CD1c-positive myeloid dendritic cell (primary cell): ENCODE data around the gene TBC1D25.

ENCODE experiments used
- DNase-seq: peaks from one replicate; pipeline ENCODE4 v3.0.0-alpha.2; 2016; ENCODE audit errors: extremely low spot score

TBC1D25 gene, protein sequence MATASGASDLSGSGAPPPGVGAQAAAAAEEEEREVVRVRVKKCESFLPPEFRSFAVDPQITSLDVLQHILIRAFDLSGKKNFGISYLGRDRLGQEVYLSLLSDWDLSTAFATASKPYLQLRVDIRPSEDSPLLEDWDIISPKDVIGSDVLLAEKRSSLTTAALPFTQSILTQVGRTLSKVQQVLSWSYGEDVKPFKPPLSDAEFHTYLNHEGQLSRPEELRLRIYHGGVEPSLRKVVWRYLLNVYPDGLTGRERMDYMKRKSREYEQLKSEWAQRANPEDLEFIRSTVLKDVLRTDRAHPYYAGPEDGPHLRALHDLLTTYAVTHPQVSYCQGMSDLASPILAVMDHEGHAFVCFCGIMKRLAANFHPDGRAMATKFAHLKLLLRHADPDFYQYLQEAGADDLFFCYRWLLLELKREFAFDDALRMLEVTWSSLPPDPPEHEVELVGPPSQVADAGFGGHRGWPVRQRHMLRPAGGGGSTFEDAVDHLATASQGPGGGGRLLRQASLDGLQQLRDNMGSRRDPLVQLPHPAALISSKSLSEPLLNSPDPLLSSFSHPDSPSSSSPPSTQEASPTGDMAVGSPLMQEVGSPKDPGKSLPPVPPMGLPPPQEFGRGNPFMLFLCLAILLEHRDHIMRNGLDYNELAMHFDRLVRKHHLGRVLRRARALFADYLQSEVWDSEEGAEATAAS

DNA sequence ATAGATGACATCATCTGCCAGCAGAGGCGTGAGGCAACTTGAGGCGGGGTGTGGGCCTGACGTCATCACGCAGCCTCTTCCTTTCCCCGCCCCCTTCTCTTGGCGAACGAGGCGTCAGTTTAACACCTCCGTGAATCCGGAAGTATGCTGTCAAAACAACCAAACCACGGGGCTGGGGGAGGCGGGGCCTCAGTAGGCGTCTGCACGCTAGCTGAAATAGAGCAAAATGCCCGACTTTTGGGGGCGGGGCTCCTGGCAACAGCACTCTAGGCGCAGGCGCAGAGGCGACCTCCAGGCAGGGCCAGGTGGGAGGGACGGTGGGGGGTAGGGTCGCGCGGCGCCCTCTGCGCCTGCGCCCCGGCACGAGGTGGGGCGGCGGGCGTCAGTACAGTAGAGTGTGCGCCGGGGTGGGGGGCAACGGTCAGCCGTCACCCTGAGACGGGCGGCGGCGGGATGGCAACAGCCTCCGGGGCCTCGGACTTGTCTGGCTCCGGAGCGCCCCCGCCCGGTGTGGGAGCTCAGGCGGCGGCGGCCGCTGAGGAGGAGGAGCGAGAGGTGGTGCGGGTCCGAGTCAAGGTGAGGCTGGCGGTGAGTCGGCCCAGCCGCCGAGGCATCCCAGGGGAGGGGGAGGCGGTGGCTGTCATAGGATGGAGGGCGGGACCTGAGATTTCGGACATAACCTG is at the start of gene TBC1D25:
TSS of gene TBC1D25 (plus strand) at position 370 of the 683 bp plus-strand sequence. CDS start at position 454, 84 bp downstream.
- DNase-seq: peak; percentile 97

DNA sequence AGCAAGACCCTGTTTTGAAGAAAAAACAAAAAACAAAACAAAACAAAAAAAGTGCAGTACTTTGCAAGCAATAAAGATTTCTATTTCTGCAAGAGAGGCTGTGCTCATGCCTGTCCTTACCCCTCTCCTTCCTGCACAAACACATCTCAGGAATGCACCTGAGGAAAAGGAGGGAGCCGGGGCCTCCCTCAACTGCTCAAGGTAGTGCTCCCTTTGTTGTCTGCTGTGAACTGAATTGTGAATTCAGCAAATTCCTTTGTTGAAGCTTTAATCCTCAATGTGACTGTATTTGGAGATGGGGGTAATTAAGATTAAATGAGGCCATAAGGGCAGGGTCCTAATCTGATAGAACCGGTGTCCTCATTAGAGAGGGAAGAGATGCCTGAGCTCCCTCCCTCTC is 49.6 kb upstream of the TBC1D25 start:
- no peak for DNase-seq

DNA sequence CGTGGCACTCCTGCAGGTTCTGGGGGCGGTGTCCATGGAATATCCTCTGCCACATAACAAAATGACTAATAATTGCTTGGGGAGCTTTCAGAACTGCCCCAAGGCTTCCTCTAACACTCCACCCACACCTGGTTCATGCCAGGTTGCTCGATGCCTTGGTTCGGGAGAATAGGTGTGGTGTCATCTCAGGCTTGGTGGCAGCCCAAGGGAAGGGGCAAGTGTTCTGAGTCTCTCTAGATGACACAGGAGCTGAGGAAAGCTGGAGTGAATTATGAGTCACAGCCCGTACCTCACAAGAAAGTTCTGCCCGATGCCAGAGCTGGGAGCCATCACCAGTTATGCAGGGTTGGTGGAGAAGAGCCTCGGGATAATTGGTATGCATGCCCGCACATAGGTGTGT is 48.9 kb upstream of the TBC1D25 start:
- DNase-seq: no peak

DNA sequence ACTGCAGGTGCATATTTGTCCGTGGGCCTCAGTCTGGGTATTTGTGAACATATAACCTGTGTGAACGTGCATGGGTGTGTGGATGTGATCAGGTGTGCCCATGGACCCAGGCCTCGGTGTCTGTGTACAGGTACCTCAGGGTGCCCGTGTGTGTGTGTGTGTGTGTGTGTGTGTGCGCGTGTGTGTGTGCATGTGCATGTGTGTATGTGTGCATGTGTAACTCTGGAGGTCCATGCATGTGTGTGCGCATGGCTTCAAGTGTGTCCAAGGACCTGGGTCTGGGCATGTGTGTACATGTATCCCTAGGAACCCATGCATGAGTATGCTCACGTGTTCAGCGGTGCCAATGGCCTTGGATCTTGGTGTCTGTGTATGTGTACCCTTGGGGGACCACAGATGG is 47.7 kb upstream of the TBC1D25 start:
- DNase-seq: no peak

DNA sequence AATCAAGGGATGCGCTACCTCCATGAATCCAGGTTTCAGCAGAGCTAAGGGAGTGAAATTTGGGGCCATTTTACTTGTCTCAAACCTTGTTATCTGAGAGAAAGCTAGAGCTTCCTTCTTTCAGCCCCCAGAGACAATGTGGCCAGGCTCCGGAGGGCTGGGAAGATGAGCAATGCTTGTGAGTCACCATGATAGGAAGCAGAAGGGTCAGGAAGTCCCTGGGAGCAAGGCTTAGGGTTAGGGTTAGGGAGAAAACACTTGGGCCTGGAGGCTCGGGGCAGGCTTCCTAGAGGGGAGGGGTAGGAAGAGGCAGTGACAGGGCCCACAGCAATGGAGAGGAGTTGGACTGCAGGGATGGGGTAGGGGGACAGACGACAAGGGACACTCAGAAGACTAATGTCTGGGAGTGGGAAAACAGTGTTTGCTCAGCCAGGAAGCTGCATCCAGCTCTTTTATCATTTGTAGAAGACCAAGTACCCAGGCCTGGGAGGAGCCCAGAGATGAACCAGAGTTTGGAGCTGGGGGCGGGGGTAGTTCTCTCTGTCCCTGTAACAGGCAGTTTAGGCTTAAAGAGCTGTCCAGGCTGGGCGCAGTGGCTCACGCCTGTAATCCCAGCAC is 47.1 kb upstream of the TBC1D25 start:
- DNase-seq: peak; percentile 50

DNA sequence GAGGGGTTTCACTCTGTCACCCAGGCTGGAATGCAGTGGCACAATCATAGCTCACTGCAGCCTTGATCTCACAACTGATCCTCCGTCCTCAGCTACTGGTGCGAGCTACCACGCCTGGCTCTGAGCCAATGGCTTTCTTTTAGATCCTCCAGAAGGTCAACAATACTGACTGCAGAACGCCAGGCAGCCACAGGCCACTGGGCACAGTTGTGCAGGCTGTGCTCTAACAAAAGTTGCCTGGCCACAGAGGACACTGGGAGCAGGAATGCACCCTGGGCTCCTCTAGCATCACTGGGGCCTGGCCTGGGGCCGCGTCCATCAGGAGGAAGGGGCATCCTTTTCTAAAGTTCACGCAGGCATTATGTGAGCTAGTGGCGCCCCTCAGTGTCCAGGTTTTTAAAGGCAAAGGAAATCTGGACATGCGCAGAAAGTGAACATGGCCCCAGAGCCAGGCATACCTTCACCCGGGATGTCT is 45.6 kb upstream of the TBC1D25 start:
- peak; percentile 9 for DNase-seq

DNA sequence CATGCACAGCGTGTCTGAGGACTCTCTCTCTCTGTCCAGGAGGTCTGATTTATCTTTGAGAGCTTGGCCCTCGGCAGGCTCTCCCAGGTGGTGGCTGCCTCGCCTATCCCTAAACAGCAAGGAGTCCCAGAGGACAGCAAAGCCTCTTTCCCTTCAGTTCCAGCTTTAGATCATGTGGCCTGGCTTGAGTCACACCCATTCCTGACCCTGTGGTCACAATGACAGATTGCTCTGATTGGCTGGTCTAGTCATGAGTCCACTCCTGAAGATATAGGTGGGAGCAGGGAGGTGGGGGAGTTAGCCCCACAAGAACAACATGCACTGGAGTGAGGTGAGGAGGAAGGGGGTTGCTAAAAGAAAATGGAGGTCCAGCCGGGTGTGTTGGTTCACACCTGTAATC is 42.9 kb upstream of the TBC1D25 start:
- no peak for DNase-seq

DNA sequence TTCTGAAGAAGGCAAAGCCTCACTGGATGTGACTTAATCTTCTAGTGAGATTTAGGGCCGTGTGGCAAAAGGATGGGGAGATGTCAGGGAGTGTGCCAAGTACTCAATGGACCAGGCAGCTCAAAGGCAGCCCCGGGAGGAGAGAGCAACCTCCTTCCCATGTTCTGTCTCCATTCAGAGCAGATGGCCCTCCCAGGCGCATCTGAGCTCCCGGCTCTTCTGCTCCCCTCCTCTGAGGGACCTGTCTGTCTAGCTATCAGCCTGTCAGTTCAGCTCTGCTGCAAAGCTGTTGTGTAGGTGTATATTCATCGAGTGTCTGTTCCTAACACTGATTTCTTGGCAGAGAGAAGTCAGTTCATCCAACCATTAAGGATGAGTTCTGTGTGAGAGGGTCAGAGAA is 41.6 kb upstream of the TBC1D25 start:
- no peak for DNase-seq

DNA sequence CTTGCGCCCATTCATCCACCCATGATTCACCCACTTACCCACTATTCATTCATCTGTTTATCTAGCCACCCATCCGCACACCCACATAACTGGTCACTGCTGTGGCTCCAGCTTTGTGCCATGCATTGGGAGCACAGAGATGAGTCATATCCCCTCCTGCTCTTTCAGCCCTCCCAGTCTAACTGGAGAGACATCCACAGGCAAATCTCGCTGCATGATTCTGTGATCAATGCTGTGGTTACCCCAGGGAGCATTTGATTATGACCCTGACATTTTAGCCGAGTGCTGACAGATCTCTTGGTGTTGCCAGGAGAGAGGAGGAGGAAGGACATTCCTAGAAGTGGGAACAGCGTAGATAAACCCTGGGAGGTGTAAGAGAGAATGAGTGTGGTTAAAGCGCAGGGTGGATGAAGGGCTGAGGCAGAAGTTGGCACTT is 41.1 kb upstream of the TBC1D25 start:
- DNase-seq: no peak

DNA sequence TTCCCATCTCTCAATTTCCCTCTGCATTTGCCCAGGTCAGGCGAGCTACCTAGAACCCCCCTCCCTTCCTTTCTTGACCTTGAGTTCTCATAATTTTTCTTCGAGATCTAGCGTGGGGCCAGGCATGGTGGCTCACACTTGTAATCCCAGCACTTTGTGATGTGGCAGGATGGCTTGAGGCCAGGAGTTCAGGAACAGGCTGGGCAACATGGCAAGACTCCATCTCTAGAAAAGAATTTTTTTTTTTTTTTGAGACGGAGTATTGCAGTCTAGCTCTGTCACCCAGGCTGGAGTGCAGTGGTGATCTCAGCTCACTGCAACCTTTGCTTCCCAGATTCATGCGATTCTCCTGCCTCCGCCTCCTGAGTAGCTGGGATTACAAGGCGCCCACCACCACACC is 35.3 kb upstream of the TBC1D25 start:
- no peak for DNase-seq

DNA sequence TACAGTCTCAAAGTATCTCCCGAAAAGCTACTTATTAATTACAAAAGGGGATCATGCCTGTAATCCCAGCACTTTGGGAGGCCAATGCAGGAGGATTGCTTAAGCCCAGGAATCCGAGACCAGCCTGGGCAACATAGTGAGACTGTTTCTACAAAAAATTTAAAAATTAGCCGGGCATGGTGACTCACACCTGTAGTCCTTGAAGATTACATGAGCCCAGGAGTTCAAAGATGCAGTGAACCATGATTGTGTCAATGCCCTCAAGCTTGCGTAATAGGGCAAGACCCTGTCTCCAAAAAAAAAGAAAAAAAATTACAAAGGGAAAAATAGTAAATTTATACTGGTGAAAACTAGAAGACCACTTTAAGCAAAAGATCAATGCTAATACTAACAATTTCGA is 34.0 kb upstream of the TBC1D25 start:
- DNase-seq: no peak

DNA sequence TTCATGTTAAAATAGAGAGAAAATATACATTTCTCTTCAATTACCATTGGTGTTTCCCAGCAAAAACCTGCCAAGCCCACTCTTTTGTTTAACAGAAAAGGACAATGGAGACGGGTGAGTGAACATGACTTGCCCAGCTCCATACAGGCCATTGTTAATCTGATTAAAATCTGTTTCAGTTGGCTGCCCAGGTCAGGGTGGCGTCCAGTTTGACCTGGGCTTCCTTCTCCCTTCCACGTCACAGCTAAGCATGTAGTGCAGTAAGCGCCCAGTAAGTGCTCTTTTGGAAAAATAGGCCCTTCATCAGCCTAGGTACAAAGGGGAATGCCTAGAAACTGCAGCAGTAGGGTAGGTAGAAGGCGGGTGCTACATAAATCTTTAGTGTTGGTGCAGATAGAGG is 32.3 kb upstream of the TBC1D25 start:
- no peak for DNase-seq

DNA sequence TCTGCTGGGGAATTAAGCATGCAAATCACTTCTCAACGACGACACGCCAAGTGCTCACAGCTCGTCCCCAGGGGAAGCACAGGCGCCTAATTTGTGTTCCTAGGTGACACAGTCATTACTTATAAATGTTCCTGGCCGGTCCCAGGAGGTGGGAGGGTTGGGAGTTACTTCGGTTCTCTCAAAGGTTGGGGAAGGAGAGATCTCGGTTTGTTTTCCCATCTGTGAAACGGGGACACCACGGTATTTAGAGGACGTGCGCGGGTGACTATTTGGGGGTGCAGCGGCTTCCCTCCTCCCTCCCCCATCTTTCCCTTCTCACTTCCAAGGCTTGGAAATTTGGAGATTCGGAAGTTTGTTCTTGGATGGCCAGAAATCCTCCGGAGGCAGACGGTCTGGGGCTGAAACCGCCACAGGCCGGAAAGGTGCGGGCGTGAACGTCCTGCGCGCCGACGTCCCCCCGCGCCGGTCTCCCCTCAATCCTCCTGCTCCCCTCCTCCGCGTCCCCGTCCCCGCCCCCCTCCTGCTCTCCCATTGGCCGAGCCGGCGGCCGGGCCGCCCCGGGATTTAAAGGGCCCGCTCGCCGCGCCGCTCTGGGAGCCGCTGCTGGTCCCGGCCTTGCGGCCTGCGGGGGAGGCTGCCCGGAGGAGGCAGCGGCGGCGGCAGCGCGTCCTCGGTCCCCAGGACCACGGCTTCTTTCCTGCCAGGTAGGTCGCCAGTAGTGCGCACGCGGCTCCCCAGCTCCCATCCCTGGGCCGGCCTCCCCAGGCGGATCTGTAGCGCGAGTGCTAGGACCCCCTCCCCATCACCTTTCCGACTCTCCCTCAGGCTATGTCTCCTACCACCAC is 30.9 kb upstream of the TBC1D25 start, which contains the start of gene PORCN:
TSS of gene PORCN (plus strand) at position 593 of the 845 bp plus-strand sequence. CDS start 829 bp downstream, outside the sequence.
- peak; percentile 73 for DNase-seq

DNA sequence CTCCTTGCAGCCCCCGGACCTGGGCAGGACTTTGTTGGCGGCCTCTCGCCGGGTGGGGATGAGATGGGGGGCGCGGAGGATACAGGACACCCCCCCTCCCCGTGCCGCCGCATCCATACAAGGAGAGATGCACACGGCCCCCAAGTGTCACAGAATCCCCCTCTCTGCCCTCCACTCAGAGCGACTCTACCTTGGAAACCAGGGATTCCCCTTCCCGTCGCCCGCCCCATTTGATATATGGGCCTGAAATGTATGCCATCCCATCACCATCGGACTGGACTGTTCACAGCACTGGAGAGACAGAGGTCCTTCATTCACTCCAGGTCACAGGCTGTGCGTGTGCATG is 30.3 kb upstream of the TBC1D25 start:
- no peak for DNase-seq

DNA sequence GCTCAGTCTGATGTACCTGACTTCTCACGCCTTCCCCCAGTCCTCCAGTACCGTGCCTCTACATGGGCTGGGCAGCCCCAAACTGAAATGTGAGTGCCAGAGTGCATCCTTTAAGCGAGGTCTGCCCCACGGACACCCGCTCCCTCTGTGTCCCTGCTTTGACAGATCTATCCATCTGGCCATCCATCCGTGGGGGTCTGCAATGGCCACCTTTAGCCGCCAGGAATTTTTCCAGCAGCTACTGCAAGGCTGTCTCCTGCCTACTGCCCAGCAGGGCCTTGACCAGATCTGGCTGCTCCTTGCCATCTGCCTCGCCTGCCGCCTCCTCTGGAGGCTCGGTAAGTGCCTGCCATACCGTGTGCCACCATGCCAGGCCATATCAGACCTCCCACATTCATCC is 29.9 kb upstream of the TBC1D25 start:
- DNase-seq: no peak

DNA sequence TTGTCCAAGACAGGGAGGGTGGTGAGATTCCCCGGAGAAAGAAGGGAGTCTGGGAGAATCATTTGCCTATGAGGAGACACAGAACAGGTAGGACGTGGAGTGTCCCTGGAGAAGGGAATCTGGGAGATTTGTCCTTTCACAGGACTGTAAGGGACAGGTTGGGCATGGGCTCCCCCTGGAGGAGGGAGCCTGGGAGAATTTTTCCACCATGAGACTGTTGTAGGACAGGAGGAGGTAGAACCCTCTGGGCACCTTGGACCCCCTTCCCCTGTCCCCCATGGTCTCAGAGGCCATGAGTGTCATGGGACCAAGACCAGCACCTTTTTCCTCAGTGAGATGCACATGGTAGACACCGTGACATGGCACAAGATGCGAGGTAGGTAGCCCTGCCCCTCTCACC is 28.0 kb upstream of the TBC1D25 start:
- no peak for DNase-seq

DNA sequence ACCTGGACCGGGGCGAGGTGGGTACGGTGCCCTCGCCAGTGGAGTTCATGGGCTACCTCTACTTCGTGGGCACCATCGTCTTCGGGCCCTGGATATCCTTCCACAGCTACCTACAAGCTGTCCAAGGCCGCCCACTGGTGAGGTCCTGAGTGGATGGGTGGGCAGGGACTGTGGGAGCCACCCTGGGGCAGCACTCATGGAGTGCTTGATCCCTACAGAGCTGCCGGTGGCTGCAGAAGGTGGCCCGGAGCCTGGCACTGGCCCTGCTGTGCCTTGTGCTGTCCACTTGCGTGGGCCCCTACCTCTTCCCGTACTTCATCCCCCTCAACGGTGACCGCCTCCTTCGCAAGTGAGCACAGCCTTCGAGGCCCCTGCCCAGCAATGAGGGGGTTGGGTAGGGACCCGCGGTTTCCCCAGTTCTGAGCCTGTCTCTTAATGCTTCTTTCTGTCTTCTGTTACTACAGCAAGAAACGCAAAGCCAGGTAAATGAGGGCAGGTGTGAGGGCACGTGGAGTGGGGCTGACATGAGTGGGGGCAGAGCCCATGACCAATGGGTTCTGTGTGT is 27.1 kb upstream of the TBC1D25 start:
- no peak for DNase-seq

DNA sequence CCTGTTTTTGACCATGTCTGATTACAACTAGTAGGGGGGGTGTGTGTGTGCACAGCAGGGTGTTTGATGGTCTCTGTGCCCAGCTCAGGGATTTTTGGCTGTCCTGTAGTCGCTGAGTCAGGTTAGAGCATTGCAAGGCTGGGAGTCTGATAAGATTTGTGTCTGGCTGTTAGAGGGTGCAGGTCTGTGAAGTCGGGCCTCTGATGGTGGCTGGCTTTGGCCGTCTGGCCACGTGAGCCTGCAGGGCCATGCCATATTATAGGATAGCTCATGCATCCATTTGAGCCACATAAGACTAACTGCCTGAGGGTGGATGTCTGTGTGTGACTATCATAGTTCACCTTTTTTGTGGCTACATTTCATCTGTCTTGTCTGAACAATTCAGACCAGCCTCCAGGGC is 25.8 kb upstream of the TBC1D25 start:
- DNase-seq: no peak

DNA sequence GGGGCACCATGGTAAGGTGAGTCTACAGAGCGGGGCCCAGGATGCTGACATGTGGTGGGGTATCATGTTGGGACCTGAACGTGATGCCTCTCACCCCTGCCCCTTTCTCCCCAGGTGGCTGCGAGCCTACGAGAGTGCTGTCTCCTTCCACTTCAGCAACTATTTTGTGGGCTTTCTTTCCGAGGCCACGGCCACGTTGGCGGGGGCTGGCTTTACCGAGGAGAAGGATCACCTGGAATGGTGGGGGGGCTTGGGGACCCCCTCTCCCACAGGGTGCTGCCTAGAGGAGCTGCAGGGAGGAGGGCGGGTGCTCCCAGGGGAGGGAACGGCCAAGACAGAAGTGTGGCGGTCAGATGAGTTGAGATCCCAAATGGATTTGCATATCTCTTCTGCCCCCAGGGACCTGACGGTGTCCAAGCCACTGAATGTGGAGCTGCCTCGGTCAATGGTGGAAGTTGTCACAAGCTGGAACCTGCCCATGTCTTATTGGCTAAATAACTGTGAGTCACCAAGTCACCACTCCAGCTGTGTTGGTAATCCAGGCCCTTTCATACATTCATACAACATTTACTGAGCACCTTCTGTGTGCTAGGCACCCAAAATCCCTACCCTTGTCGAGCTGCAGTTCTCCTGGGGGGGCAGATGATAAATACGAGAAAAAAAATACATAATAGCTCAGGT is 25.2 kb upstream of the TBC1D25 start:
- no peak for DNase-seq

DNA sequence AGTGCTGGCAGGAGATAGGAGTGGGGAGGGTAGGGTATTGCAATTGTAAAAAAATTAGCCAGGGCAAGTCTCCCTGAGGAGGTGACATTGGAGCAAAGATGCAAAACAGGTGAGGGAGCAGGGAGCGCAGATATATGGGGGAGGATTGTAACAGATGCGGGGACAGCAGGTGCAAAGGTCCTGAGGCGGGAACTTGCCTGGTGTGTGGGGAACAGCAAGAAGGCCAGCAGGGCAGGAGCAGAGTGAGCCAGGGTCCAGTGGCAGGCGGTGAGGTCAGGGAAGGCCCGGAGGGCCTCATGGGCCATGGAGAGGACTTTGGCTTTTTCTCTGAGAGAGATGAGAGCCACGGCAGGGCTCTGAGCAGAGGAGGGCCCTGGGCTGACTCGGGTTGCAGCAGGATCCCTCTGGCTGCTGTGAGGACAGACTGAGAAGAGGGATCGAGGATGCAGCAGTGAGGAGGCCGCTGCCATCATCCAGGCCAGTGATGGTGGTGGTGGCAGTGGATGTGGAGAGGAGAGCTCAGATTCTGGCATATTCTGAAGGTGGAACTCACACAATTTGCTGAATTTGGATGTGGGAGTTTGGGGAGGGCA is 24.6 kb upstream of the TBC1D25 start:
- no peak for DNase-seq
